GM12878 (cell line): ENCODE measurements around the gene GRIK4. TPM values are rescaled to one million over a fixed set of nuclear protein-coding genes. Genes with fewer than 3 reads are reported as not detected.

ENCODE experiments used
- ATAC-seq: fragments of 200-7000 bp; cut with Tn5 transposase; 3 replicates; pipeline ENCODE4 v1.9.1; 2020; ENCODE audit warnings: mild to moderate bottlenecking, moderate library complexity
- BruUV-seq: library from RNA; stranded (reverse); fragments of 400-500 nt; replicated peaks from 2 replicates; lab custom pipeline; 2021; lab: Mats Ljungman, UMichigan
- CTCF ChIA-PET: fragments of 300-600 bp; sonication (Branson Sonifier 250); formaldehyde crosslinking; extraction: SDS; loops from one replicate; lab custom pipeline; 2021; ENCODE audit warnings: inconsistent platforms; lab: Yijun Ruan, JAX
- POLR2A ChIA-PET: fragments of 350-600 bp; formaldehyde crosslinking; extraction: SDS; loops from one replicate; lab custom pipeline; 2021; ENCODE audit warnings: inconsistent platforms; lab: Charles Lee
- RAD21 ChIA-PET: fragments of 300-600 bp; sonication (Branson Sonifier 250); formaldehyde crosslinking; loops from one replicate; lab custom pipeline; 2023; ENCODE audit warnings: antibody characterized with exemption; ENCODE audit not compliant: unreplicated experiment; lab: Charles Lee
- SMC1A ChIA-PET: fragments of 300-600 bp; sonication (Branson Sonifier 250); formaldehyde crosslinking; loops from one replicate; lab custom pipeline; 2023; ENCODE audit not compliant: unreplicated experiment, uncharacterized antibody; lab: Charles Lee
- DNase-seq: peaks from one replicate; pipeline ENCODE4 v3.0.0-alpha.2; 2011; ENCODE audit warnings: low read depth, low spot score
- FAIRE-seq: peaks from 3 replicates; lab custom pipeline; 2011; peaks lifted over from hg19 to GRCh38; lab: Jason Lieb, UNC
- H2AFZ ChIP-seq: 2 replicates; pipeline ENCODE4 v1.6.0; 2011; ENCODE audit warnings: low read depth, low read length, control low read depth; ENCODE audit not compliant: control insufficient read depth
- H3K27ac ChIP-seq: 2 replicates; pipeline ENCODE4 v1.5.1; 2011; ENCODE audit warnings: control low read depth; ENCODE audit not compliant: control insufficient read depth, insufficient read depth
- H3K27me3 ChIP-seq, 2 experiments: replicated peaks in 1 of 2; 2 replicates each; pipeline versions ENCODE4 v1.6.0 to v1.6.1; 2011; ENCODE audit warnings: low read length in 1 of 2; ENCODE audit not compliant: control insufficient read depth in 2 of 2, insufficient read depth in 2 of 2
- H3K36me3 ChIP-seq, 2 experiments: 2 replicates each; pipeline ENCODE4 v1.5.1; 2011; ENCODE audit warnings: low read length in 1 of 2; ENCODE audit not compliant: control insufficient read depth in 2 of 2, insufficient read depth in 2 of 2
- H3K4me1 ChIP-seq: 2 replicates; pipeline ENCODE4 v1.6.1; 2011; ENCODE audit warnings: mild to moderate bottlenecking, low read length, moderate library complexity, mixed read lengths; ENCODE audit not compliant: control insufficient read depth, insufficient read depth
- H3K4me2 ChIP-seq: 2 replicates; pipeline ENCODE4 v1.6.0; 2011; ENCODE audit warnings: control low read depth; ENCODE audit not compliant: control insufficient read depth, insufficient read depth
- H3K4me3 ChIP-seq: fragments of 200-600 bp; sonication (generic); 2 replicates; pipeline ENCODE4 v1.5.1; 2016
- H3K79me2 ChIP-seq: 2 replicates; pipeline ENCODE4 v1.6.0; 2011; ENCODE audit warnings: low read length; ENCODE audit not compliant: control insufficient read depth, insufficient read depth
- H3K9ac ChIP-seq: 2 replicates; pipeline ENCODE4 v1.8.0; 2011; ENCODE audit warnings: low read length, control low read depth, mixed read lengths; ENCODE audit not compliant: control insufficient read depth, insufficient read depth
- H3K9me3 ChIP-seq: replicated peaks from 3 replicates; pipeline ENCODE4 v1.5.1; 2011; ENCODE audit warnings: mild to moderate bottlenecking, low read length; ENCODE audit not compliant: control insufficient read depth, insufficient read depth
- H4K20me1 ChIP-seq: 2 replicates; pipeline ENCODE4 v1.6.0; 2011; ENCODE audit not compliant: control insufficient read depth, insufficient read depth
- BCL11A ChIP-seq: IDR thresholded peaks from 2 replicates; pipeline ENCODE4 v1.6.1; 2011; ENCODE audit warnings: low read depth, low read length
- BMI1 ChIP-seq: fragments of 450-650 bp; IDR thresholded peaks from 2 replicates; pipeline ENCODE4 v1.6.1; 2016; ENCODE audit warnings: mild to moderate bottlenecking, moderate library complexity, borderline replicate concordance
- BRCA1 ChIP-seq: IDR thresholded peaks from 2 replicates; pipeline ENCODE4 v1.6.1; 2011; ENCODE audit warnings: low read depth, low read length, improper control_type of control experiment
- CBFB ChIP-seq: IDR thresholded peaks from 2 replicates; pipeline ENCODE4 v1.6.1; 2016; ENCODE audit warnings: antibody characterized with exemption, low read depth
- CHD1 ChIP-seq: IDR thresholded peaks from 2 replicates; pipeline ENCODE4 v1.6.1; 2012; ENCODE audit warnings: low read depth, low read length, improper control_type of control experiment
- FOXM1 ChIP-seq: IDR thresholded peaks from 2 replicates; pipeline ENCODE4 v1.6.1; 2012; ENCODE audit warnings: low read depth, mild to moderate bottlenecking, inconsistent platforms, low read length, moderate library complexity
- IRF3 ChIP-seq: fragments of 450-650 bp; IDR thresholded peaks from 2 replicates; pipeline ENCODE4 v1.6.1; 2014; ENCODE audit warnings: mild to moderate bottlenecking
- JUNB ChIP-seq: IDR thresholded peaks from 2 replicates; pipeline ENCODE4 v1.6.1; 2016; ENCODE audit warnings: antibody characterized with exemption, mild to moderate bottlenecking
- NBN ChIP-seq: fragments of 450-650 bp; IDR thresholded peaks from 2 replicates; pipeline ENCODE4 v1.6.1; 2016
- POLR2A ChIP-seq: IDR thresholded peaks from 2 replicates; pipeline ENCODE4 v1.6.1; 2011; ENCODE audit warnings: low read depth, mild to moderate bottlenecking, low read length
- RUNX3 ChIP-seq: IDR thresholded peaks from 2 replicates; pipeline ENCODE4 v1.6.1; 2012; ENCODE audit warnings: low read length, inconsistent platforms
- SIN3A ChIP-seq: IDR thresholded peaks from 2 replicates; pipeline ENCODE4 v1.6.1; 2012; ENCODE audit warnings: low read depth, low read length, improper control_type of control experiment
- SIX5 ChIP-seq: IDR thresholded peaks from 2 replicates; pipeline ENCODE4 v1.6.1; 2011; ENCODE audit warnings: mild to moderate bottlenecking, low read depth, low read length, moderate library complexity; ENCODE audit not compliant: severe bottlenecking
- SMAD1 ChIP-seq: fragments of 450-650 bp; IDR thresholded peaks from 2 replicates; pipeline ENCODE4 v1.6.1; 2018; ENCODE audit warnings: mild to moderate bottlenecking, low read depth; ENCODE audit not compliant: partially characterized antibody
- TAF1 ChIP-seq: IDR thresholded peaks from 2 replicates; pipeline ENCODE4 v1.6.1; 2011; ENCODE audit warnings: mild to moderate bottlenecking, low read depth, low read length, borderline replicate concordance
- TCF3 ChIP-seq: IDR thresholded peaks from 2 replicates; pipeline ENCODE4 v1.6.1; 2012; ENCODE audit warnings: low read depth, mild to moderate bottlenecking, low read length, borderline replicate concordance; ENCODE audit not compliant: insufficient read depth
- WGBS: methylation state at CpG from one replicate; pipeline ENCODE4 v1.1.6; 2016; ENCODE audit warnings: low lambda C conversion rate; ENCODE audit not compliant: insufficient replicate concordance, insufficient coverage; ENCODE audit errors: missing lambda C conversion rate; 5-methylcytosine and 5-hydroxymethylcytosine counted together
- in situ Hi-C: fragments of 300-500 bp; cut with MboI; formaldehyde crosslinking; loops from 9 replicates; pipeline ENCODE4 v1.14.3; 2018; ENCODE audit warnings: mixed read lengths
- intact Hi-C: fragments of 100-400 bp; cut with micrococcal nuclease; formaldehyde crosslinking; loops from one replicate; pipeline ENCODE4 v1.14.2; 2022; ENCODE audit not compliant: unreplicated experiment
- polyA plus RNA-seq, 11 experiments: library from polyadenylated mRNA; depleted of rRNA in 4 of 11; unstranded in 6 of 11; stranded (reverse) in 5 of 11; fragments of >200 nt; fragmentation: Nextera tagmentation in 4 of 11; fragmentation: Illumina TruSeq in 1 of 11; extraction: Ambion mirVana in 4 of 11; extraction: Trizol in 1 of 11; gene quantifications; 1 replicate in 1 of 11; 2 replicates in 10 of 11; pipeline versions ENCODE4 v1.2.1 to v1.2.3, GENCODE V29; 2011 to 2016; ENCODE audit warnings: inconsistent platforms in 2 of 11, missing spikeins in 2 of 11, low read depth in 1 of 11
- total RNA-seq, 4 experiments: library from RNA; depleted of rRNA in 3 of 4; stranded (reverse); fragments of >200 nt in 3 of 4; fragmentation: Illumina TruSeq in 1 of 4; extraction: Trizol in 1 of 4; gene quantifications; 2 replicates each; pipeline versions ENCODE4 v1.2.1 to v1.2.3, GENCODE V29; 2013 to 2021
- TF ChIP-seq, protein P1 (sequence below): fragments of 150-350 bp; IDR thresholded peaks from 2 replicates; pipeline ENCODE4 v1.6.1; 2016; ENCODE audit warnings: low read depth, low read length

GRIK4 gene
- total and polyA plus RNA-seq, 10 of the 15 experiments (the other 5 are each of a cell fraction or from before 2014, with no cell fraction given), result 0.33 to 3.6 (median 0.72) TPM

DNA sequence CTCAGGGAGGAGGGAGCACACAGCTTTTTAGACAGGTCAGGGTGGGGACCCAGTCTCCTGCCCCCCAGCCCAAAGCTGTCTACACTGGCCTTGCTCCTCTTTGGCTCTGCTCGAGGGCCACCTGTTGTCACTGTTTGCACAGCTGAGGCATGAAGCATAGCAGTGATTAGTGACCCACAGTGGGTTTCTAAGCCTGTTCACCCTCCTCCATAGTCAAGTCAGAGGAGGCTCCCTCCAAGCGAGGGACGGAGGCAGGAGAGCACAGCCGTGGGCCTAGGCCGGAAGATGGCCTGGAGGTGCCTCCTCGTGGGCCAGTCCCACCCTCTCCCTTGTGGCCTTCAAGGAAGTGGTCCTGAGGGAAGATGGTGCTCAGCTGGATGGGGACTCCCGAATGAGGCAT, 241.1 kb downstream of the GRIK4 start:
- no peaks in the 10 kb centered on the region for H3K4me1 ChIP-seq
- no peak for FAIRE-seq
- no peak overlapping the region for H3K27ac ChIP-seq
- H3K36me3 ChIP-seq, result no peaks in the 10 kb centered on the region
- 33% methylated on average over 7 of the region's 7 CpGs for WGBS
- no peaks in the 10 kb centered on the region for H3K79me2 ChIP-seq
- ChIA-PET SMC1A (interaction anchor here (1.0 kb wide), 1 partner anchor 16 kb away, joined by 3 read pairs; no protein-coding TSS in a partner anchor), RAD21 (no interaction called here), CTCF (interaction anchor here (1.0 kb wide), 1 partner anchor 68 kb away, joined by 3 read pairs; no protein-coding TSS in a partner anchor), POLR2A (no interaction called here)
- H3K27me3 ChIP-seq, result no peaks in the 10 kb centered on the region
- no peak overlapping the region for H3K4me2 ChIP-seq
- TF ChIP-seq SIX5 (no peak), SIN3A (no peak), POLR2A (no peak), CBFB (no peak), JUNB (no peak), BMI1 (no peak), CHD1 (no peak), NBN (no peak), IRF3 (no peak), TCF3 (no peak), BCL11A (no peak), TAF1 (no peak), FOXM1 (no peak), BRCA1 (no peak), RUNX3 (no peak), SMAD1 (no peak)
- TF ChIP-seq, protein P1, sequence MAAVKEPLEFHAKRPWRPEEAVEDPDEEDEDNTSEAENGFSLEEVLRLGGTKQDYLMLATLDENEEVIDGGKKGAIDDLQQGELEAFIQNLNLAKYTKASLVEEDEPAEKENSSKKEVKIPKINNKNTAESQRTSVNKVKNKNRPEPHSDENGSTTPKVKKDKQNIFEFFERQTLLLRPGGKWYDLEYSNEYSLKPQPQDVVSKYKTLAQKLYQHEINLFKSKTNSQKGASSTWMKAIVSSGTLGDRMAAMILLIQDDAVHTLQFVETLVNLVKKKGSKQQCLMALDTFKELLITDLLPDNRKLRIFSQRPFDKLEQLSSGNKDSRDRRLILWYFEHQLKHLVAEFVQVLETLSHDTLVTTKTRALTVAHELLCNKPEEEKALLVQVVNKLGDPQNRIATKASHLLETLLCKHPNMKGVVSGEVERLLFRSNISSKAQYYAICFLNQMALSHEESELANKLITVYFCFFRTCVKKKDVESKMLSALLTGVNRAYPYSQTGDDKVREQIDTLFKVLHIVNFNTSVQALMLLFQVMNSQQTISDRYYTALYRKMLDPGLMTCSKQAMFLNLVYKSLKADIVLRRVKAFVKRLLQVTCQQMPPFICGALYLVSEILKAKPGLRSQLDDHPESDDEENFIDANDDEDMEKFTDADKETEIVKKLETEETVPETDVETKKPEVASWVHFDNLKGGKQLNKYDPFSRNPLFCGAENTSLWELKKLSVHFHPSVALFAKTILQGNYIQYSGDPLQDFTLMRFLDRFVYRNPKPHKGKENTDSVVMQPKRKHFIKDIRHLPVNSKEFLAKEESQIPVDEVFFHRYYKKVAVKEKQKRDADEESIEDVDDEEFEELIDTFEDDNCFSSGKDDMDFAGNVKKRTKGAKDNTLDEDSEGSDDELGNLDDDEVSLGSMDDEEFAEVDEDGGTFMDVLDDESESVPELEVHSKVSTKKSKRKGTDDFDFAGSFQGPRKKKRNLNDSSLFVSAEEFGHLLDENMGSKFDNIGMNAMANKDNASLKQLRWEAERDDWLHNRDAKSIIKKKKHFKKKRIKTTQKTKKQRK, result no peak
- intact Hi-C loops, result no loop called here
- in situ Hi-C loops, result no loop called here
- no peak for DNase-seq
- no peak overlapping the region for H2AFZ ChIP-seq
- H3K9ac ChIP-seq, result no peak overlapping the region
- no TSS peak for BruUV-seq
- no peak for ATAC-seq
- H3K9me3 ChIP-seq, result no peaks in the 10 kb centered on the region
- no peak overlapping the region for H3K4me3 ChIP-seq
- H4K20me1 ChIP-seq, result no peaks in the 10 kb centered on the region
